Activated CD4-positive, alpha-beta T cell treated with anti-CD3 and anti-CD28 coated beads, Interleukin-2, Interleukin-6, amounts not matched to agents 100 ng/mL and 50 ng/mL, durations not matched to agents 16 hours and 8 hours (primary cell): Measurements from ENCODE around the gene DCAF8.

ENCODE experiments used
- DNase-seq: peaks from one replicate; pipeline ENCODE4 v3.0.0-alpha.2; 2020

The DCAF8 gene

DNA sequence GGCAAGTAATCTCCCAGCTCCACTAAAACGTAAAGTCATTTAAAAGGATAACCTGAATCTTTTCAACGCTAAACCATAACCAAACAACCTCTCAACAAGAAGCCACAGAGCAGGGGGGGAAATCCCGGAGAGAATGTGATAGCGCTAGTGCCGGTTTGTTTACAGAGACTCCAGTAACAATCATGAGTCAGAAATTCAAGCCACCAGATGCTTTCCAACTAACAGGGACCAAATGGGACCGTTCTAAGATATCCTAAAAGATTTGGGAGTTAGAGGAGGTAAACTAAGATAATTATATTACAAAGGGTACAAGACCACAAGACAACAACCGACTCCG lies 825 bp downstream of the DCAF8 start:
- peak; percentile 83 for DNase-seq

DNA sequence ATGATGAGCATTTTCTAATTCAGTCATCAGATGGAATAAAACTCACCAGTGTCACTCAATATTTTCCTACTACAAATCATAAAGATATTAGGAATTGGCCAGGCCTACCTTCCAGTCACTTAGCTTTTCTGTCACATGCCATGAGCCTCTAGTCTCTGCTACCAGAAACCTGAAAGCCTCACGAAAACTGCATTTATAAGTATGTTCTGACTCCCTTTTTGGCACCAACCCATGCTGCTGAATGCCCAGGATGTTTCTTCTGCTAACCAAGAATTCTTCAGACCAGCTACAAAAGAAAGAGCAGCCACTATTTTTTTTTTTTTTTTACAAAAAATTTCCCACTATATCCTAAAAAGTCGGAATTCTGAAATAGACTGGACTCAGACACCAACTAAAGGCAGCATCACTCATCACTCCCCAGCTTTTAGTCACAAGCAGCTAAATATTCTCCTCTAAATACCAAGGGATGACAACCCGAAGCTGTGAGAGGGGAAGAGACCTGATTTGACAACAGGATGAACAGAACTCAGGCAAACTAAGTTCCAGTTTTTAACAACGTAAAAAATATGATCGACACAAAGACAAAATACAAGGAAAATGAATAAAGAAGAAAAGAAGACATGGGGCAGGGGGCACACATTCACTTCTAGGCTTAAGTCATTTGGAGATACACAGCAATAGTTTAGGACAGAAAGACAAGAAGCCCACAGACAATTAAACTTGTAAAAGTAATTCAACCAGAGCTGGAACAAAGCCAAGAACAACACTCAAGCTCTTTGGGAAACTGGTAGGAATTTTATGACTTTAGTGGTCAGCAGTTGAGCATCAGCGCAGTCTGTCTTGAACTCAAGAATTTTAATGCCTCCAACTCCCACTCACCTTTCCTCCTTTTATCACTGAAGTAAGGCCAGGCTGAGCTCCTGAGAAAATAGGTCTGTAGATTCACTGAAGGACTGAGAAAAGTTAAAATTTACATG lies 1.7 kb downstream of the DCAF8 start:
- DNase-seq = no peak

DNA sequence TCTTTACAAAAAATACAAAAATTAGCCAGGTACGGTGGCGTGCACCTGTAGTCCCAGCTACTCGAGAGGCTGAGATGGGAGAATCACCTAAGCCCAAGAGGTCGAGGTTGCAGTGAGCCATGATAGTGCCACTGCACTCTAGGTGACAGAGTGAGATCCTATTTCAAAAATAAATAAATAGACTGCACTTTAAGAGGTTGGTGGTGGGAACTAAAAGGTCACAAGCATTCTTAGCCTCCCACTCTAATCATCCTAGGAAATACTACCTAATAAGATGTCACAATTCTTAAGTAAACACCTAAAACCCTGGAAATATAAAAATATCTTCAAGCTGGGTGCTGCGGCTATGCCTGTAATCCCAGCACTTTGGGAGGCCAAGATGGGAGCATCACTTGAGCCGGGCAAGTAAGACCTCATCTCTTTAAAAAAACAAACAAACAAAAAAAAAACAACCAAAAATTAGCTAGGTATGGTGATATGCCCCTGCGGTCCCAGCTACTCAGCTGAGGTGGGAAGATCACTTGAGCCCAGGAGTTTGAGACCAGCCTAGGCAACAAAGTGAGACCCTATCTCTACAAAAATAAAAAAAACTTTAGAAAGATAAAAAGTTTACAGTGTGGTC lies 4.1 kb downstream of the DCAF8 start:
- DNase-seq = no peak

DNA sequence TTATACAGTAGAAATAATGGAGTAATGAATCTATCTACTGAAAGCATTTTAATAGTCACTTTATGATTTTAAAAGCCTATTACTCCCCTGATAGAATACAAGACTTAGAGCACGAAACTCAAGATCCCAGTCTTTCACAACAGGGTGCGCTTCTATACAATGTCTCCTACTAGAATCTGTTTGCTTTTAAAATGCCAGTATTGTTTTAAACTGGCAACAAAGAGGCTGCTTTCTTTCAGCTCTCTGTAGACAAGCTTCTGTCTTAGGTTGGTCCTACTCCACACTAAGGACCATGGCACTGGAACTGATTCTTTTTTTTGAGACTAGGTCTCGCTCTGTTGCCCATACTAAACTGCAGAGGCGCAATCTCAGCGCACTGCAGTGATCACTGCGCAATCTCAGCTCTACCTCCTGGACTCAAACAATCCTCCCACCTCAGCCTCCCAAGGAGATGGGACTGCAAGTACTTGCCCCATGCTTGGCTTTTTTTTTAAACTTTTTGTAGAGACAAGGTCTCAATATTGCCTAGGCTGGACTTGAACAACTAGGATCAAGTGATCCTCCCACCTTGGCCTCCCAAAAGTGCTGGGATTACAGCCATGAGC lies 4.8 kb downstream of the DCAF8 start:
- no peak for DNase-seq

DNA sequence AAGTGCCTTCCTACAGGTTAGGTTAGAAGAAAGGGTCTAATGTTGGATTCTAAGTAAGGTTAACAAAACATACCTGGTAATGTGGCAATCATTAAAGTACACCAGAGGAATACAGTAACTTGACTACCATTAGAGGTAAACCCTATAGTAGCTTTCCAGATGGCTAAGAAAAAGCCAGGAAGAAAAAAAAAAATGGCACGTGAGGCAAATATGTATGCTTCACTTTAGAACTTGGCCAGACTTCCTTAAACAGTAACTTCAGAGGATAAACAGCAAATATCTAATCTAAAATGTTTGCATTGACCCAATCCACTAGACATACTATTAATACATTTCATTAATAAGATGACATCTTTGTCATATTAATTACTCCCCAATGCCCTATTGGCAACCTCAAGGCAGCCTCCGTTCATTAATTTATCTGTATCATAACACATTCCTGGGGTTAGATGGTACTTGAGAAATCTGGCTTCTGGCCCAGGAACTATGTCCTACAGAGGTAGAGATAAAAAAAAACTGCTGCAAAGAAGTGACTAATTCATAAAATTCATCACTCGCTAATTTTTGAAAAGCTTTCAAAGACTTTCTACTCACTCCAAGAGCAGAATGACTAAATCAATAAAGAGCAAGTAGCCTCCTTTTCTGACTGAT lies 5.8 kb downstream of the DCAF8 start:
- DNase-seq = peak; percentile 29

DNA sequence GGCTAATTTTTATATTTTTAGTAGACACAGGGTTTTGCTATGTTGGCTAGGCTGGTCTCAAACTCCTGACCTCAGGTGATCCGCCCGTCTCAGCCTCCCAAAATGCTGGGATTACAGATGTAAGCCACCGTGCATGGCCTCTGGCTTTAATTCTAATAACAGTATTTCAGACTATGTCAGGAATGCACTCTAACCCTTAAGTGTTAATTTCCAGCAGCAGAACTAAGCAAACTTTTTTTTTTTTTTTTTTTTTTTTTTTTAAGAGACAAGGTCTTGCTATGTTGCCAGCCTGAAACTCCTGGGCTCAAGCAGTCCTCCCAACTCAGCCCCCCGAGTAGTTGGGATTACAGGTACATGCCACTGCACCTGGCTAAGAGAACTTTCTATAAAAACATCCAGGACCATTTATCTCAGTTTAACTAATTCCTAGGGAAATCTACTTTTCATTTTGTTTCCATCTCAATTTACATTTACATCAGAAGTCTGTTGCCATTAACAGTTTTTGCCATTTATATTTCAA lies 6.5 kb downstream of the DCAF8 start:
- DNase-seq = no peak

DNA sequence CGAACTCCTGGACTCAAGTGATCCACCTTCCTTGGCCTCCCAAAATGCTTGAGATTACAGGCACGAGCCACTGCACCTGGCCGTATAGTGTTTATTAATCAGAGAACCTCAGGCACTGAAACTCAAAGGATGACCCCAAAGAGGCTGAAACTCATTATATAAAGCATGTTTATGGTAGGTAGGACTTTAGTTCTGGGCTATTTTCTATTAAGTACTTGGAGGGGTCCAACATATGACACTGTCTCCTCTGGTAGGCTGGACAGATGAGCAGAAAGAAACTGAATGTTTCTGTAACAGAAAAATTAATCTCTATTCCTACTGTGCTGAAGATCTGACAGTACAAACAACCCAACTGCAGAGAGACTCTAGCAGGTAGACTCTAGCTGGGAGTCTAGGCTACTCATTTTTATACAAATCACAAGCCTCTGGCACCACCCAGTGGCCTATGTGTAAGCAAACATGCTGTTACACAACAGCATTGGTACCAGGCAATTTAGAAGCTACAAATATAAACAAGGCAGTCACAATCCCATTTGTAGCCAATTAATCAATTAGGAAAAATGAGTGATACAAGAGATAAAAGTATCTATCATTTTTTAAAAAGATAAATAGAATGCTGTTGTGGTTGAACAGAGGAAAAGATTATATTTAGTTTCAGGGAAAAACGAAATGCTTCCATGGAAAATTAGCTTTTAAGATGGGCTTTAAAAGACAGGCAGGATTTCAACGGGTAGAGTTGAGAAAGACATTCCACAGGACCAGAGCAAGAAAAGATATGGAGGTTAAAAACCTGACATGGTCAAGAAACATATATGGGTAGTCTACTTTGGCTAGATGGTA lies 10.4 kb downstream of the DCAF8 start:
- DNase-seq = peak; percentile 67

DNA sequence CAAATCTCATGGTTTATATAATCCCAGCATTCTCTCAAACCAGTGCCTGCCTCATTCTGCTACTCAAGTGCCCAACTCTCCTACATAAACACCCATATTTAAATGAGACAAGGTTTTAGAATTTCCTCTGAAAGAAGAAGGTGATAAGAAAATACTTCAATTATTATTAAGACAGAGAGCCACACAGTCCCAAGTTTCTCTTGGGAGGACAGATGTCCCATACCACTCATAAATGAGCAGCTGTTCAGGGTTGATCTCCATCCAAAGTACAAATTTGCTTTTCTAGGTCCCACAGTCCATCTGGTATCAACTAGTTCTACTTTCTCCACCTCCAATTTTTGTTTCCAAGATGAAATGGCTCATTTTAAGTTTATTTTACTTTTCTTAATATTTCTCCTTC lies 11.3 kb downstream of the DCAF8 start:
- no peak for DNase-seq

DNA sequence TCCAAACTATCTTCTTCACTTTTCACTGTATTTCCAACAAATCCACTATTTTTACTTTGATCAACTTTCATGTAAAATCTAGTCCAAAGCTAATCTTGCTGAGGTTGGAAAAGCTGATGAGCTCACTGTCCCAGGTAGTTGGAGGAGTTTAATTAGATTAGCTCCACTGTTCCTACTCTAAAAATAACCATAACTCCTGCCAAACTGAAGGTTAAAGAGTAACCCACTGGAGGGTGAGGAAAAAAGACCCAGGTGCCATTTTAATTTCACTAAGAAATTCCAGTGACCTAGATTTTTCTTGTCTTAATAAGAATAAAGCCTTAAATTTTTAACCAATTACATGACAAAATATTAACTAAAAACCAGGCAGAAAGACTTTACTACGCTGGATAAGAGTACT lies 15.3 kb downstream of the DCAF8 start:
- DNase-seq = no peak

DNA sequence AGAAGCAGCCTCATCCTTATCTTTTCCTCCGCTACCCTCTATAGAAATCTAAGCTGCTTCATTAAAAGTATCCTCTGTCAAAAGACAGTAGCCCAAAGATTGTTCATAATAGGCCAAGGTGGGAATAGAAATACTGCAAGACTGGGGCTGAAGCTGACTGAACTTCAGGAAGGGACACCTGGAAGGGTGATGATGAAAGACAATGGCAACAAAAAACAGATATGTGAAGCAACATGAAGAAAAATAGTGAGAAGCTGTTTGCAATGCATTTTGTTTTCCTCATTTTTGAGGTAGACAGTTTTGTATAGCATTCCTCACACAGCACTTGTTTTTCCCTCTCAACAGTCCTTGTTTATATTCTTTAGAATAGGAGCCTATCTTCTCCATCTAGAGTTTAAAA lies 16.9 kb downstream of the DCAF8 start:
- no peak for DNase-seq

DNA sequence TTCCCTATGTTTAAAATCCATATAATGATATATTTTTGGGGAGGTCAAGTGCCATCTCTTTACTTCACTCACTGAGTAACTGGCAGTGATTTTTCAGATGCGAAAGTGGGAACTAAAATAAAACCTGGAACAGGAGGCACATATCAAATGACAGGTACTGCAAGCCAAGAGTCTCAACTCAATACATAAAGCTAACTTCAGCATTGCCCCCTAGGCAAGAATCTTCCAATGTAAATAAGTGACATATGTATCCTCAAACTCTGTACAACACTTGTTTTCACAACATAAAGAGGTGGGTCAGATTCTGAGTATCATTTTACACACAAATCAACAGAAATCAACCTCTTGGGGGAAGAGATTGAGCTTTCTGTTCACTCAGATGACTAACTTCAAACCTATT lies 18.1 kb downstream of the DCAF8 start:
- DNase-seq = no peak

DNA sequence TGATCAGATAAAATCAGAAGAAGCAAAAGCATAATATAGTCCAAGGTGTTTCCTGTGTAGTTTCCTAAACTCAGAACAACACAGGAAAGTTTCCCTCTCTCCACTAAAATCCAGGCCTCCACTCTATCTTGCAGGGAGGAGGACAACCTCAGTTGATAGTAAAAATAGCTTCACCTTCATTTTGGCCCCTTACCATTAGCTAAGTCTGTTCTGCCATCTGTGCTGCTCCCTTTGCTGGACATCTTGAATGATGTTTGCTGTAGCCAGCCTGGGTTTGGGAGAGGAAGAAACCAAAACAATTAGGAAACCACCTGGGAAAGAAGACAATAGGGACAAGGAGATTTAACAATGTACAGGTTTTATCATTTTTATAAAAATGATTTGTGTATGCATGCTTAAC lies 18.6 kb downstream of the DCAF8 start:
- no peak for DNase-seq

DNA sequence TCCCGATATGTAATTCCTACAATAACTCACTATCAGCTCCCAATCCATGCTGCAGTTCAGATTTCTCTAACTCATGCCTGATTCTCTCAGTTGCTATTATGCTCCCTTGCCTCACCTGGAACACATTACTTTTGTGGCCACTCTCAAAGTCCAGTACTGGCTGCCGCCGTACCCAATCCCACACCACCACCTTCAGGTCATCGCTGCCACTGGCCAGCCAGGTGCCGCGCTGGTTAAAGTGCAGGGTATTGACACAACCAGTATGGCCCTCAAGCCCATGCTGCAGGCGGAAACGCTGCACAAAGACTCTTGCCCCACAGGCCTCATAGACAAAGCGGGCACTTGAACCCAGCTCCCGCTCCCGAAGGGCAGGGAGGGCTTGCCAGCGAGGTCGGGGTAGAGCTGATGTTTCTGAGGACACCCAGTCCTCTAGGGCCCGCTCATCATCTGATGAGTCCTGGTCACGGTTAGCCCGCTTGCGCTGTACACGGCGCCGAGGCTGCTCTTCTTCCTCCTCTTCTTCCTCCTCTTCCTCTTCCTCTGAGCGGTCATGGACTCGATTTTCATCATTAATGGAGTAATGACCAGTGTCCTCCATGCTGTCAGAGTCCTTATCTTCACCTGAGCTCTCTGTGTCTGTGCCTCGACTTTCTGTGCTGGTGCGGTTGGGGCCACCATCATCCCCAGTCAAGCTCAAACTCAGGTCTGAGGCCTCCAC lies 22.6 kb downstream of the DCAF8 start:
- no peak for DNase-seq

DNA sequence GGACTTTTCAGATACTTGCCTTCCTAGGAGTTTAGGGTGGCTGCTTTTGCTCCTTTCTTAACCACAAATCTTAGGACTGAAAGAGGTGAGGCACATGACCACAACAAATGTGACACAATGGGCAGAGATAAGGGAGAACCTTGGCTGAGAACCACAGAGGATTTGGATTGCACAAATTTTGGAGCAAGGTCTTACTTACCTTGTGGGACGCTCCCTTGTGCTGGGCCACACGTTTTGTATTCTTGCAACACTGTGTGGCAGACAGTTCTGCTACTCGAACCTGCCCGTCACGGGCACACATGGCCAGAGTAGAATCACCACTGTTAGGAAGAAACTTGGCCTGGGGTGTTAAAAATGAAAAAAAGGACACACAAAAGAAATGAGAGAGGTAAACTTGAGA lies 23.9 kb downstream of the DCAF8 start:
- DNase-seq = no peak

DNA sequence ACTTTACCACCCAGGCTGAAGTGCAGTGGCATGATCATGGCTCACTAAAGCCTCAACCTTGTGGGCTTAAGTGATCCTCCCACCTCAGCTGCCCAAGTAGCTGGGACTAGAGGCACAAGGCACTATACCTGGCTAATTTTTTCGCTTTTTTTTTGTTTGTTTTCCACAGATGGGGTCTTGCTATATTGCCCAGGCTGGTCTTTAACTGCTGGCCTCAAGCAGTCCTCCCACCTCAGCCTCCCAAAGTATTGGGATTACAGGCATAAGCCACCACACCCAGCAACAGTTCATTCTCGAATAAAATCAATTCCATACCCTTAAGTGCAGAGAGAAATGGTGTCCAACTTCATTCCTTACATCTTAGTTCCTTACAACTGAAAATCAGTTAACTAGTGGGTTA lies 24.8 kb downstream of the DCAF8 start:
- DNase-seq = no peak

DNA sequence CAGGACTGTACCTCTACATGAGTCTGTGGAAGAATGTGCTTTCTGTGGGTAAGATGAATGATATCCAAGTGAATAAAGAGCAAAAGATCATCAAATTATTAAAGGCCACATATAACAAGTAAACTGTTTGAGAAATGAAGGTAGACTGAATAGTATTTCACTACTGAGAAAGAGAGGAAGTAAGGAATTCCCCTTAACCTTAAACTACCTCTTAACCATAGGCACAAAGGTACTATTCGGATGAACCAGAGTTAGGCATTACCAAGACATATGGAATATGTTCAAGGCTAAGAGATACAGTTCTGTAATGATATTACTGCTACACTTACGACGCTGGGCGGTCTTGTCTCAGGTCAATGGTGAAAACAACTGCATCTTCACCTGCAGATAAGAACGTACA lies 25.5 kb downstream of the DCAF8 start:
- DNase-seq = no peak

DNA sequence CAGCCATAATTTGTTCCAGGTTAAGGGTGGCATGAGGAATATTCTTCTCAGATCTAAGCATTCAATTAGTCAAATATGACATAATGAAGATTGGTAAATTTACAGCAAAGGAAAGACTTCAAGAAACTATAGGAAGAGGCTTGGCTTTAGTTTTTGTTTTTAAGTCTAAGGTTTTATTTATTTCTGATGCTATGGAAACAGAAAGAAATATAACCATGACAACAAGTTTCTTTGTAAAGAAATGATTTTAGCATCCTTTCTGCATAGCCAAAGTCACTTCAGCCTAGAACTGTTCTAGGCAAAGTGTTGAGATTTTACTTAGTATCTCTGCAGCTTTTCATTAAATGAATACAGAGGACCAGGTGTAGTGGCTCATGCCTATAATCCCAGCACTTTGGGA lies 29.4 kb downstream of the DCAF8 start:
- DNase-seq = no peak

DNA sequence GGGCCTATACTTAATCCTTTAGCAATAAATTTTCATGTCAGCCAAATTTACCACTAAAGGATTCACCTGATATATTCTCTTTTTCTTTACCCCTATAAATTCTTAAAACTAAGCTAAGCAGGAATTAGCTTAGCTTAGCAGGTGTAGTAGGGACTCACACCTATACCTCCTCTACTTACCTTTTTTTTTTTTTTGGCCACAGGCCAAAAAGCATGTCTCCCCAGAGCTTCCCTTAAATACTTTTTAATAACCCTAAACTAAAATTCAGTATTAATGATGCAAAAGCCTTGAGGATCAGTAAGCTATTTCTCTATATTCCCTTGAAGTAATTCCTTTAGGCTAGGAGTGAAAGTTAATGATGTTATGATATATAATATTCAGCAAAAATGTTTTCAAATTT lies 33.9 kb downstream of the DCAF8 start:
- no peak for DNase-seq

DNA sequence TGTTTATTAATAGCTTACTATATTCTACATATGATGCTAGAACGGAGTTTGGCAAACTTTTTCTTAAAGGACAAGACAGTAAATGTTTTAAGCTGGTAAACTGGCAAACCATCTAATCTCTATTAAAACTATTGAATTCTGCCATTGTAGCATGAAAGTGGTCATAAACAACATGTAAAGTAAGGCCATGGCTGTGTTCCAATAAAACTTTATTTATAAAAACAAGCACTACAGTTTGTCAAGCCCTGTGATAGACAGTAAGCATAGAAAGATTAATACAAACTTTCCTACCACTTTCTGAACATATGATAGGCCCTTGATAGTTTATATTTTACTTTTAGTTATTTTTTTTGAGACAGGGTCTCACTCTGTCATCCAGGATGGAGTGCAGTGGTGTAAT lies 34.8 kb downstream of the DCAF8 start:
- DNase-seq = no peak

DNA sequence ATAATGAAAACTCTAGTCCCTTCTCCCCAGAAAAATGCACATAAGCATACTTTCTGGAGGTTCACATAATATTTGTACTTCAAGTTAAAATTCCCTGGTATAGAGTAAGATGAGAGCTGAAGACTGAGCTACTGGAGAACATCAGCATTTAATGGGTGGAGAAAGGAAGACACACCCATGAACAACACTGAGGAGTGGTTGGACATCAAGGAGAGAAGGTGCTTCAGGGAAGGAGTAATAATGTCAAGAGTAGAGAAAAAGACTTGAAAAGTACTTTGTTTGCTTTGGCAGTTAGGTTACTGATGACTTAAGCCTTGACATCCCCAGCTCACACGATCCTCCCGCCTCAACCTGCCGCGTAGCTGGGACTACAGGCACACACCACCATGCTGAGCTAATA lies 35.3 kb downstream of the DCAF8 start:
- DNase-seq = no peak

DNA sequence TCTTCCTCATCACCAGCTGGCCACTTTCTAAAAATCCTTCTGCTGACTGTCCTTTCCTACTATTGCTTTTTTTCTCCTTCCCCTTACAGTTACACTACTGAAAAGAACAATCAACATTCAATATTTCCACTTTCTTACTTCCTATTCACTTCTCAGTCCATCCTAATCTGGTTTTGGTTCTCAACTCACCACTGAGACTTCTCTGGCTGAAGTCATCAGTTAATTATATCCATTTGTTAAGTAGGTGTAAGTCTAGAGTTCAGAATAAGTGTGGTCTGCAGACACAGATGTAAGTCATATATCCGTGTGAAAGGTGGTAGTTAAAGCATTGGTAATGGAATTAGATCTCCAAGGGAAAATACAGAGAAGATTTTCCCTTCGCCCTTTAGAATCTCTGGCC lies 35.7 kb downstream of the DCAF8 start:
- DNase-seq = no peak

DNA sequence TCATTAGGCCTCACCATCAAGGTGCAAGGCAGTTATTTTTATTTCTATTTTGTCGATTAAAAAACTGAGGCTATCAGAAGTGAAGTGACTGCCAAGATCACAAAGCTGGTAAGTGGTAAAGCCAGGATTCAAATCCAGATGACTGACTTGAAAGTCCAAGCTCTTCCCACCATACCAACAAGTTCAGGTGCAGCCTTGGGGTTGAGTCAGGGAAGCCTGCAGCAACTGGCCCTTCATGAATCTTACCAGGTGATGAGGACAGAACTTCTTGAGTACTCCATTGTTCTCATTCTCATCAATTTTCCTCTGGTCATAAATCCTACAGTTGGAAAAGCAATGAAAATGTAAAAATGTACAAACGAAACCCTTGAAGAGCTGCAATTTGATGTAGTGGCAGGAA lies 37.0 kb downstream of the DCAF8 start:
- no peak for DNase-seq
